A549 (cell line): ENCODE results near the gene AP1M1. TPM values are rescaled to one million over a fixed set of nuclear protein-coding genes. Genes with fewer than 3 reads are reported as not detected.

Source experiments
- ATAC-seq, 2 experiments: fragments of 200-7000 bp in 1 of 2; fragments of >200 bp in 1 of 2; cut with Nextera tagmentation in 1 of 2; cut with Tn5 transposase in 1 of 2; 3 replicates each; pipeline versions ENCODE4 v1.8.0 to v1.9.1; 2018 to 2020; ENCODE audit warnings: mild to moderate bottlenecking in 1 of 2, moderate library complexity in 1 of 2
- CTCF ChIA-PET: fragments of 300-600 bp; sonication (Branson Sonifier 250); formaldehyde crosslinking; extraction: SDS; loops from one replicate; lab custom pipeline; 2021; ENCODE audit warnings: antibody characterized with exemption, inconsistent platforms; lab: Yijun Ruan, JAX
- POLR2A ChIA-PET: fragments of 350-600 bp; formaldehyde crosslinking; extraction: SDS; loops from one replicate; lab custom pipeline; 2021; ENCODE audit warnings: antibody characterized with exemption, inconsistent platforms; lab: Yijun Ruan, JAX
- DNase-seq, 2 experiments: peaks; one replicate each; pipeline versions ENCODE4 v3.0.0 to v3.0.0-alpha.2; 2011 to 2016; ENCODE audit warnings: low read depth in 1 of 2, low spot score in 1 of 2
- FAIRE-seq: peaks from 2 replicates; lab custom pipeline; 2011; peaks lifted over from hg19 to GRCh38; lab: Jason Lieb, UNC
- H3K27ac ChIP-seq, 2 experiments: fragments of >200 bp; sonication (Bioruptor Twin); formaldehyde crosslinking; 3 replicates each; pipeline ENCODE4 v1.5.1; 2016 to 2017
- H3K4me1 ChIP-seq: fragments of >200 bp; sonication (Bioruptor Twin); formaldehyde crosslinking; 3 replicates; pipeline ENCODE4 v1.6.1; 2016
- H3K4me2 ChIP-seq: fragments of >200 bp; sonication (Bioruptor Twin); formaldehyde crosslinking; 3 replicates; pipeline ENCODE4 v1.6.1; 2016
- H3K4me3 ChIP-seq: fragments of >200 bp; sonication (Bioruptor Twin); formaldehyde crosslinking; 3 replicates; pipeline ENCODE4 v1.5.1; 2016
- H3K9me3 ChIP-seq: fragments of >200 bp; sonication (Bioruptor Twin); formaldehyde crosslinking; 3 replicates; pipeline ENCODE4 v1.6.1; 2016
- ATOH8 ChIP-seq: fragments of 250-450 bp; sonication (Bioruptor Pico); IDR thresholded peaks from 2 replicates; pipeline ENCODE4 v1.5.0; 2020; ENCODE audit warnings: low read depth, mild to moderate bottlenecking, moderate library complexity
- CBX2 ChIP-seq: fragments of 200-600 bp; sonication (generic); IDR thresholded peaks from 2 replicates; pipeline ENCODE4 v1.6.1; 2016; ENCODE audit warnings: low read depth, mild to moderate bottlenecking, borderline replicate concordance
- CHD2 ChIP-seq: fragments of 150-350 bp; IDR thresholded peaks from 2 replicates; pipeline ENCODE4 v1.6.1; 2014; ENCODE audit warnings: low read length; ENCODE audit not compliant: partially characterized antibody
- E2F6 ChIP-seq: IDR thresholded peaks from 2 replicates; pipeline ENCODE4 v1.6.1; 2012; ENCODE audit warnings: low read depth, borderline replicate concordance
- EP300 ChIP-seq, 2 experiments: fragments of >200 bp; sonication (Bioruptor Twin); formaldehyde crosslinking; IDR thresholded peaks; 2 replicates in 1 of 2; 3 replicates in 1 of 2; pipeline ENCODE4 v1.6.1; 2016 to 2017
- ESRRA ChIP-seq: fragments of 150-350 bp; IDR thresholded peaks from 2 replicates; pipeline ENCODE4 v1.6.1; 2014; ENCODE audit warnings: mild to moderate bottlenecking, low read length, borderline replicate concordance
- FOXS1 ChIP-seq: fragments of 250-450 bp; sonication (Bioruptor Pico); IDR thresholded peaks from 2 replicates; pipeline ENCODE4 v1.5.0; 2020; ENCODE audit warnings: mild to moderate bottlenecking, moderate library complexity
- HDAC2 ChIP-seq: fragments of 200-600 bp; sonication (generic); IDR thresholded peaks from 2 replicates; pipeline ENCODE4 v1.6.1; 2016
- HEYL ChIP-seq: fragments of 250-450 bp; sonication (Bioruptor Pico); IDR thresholded peaks from 2 replicates; pipeline ENCODE4 v1.8.0; 2021; ENCODE audit warnings: mild to moderate bottlenecking, moderate library complexity
- HOXA7 ChIP-seq: fragments of 250-450 bp; sonication (Bioruptor Pico); IDR thresholded peaks from 2 replicates; pipeline ENCODE4 v1.5.0; 2020; ENCODE audit warnings: mild to moderate bottlenecking, moderate library complexity
- JUN ChIP-seq, 2 experiments: fragments of >200 bp; sonication (Bioruptor Twin); formaldehyde crosslinking; IDR thresholded peaks; 2 replicates in 1 of 2; 3 replicates in 1 of 2; pipeline ENCODE4 v1.6.1; 2016 to 2017
- KDM5A ChIP-seq: fragments of 200-600 bp; sonication (generic); IDR thresholded peaks from 2 replicates; pipeline ENCODE4 v1.6.1; 2016; ENCODE audit warnings: antibody characterized with exemption, mild to moderate bottlenecking
- PHF8 ChIP-seq: fragments of 200-600 bp; sonication (generic); IDR thresholded peaks from 2 replicates; pipeline ENCODE4 v1.6.1; 2016; ENCODE audit warnings: low read depth, mild to moderate bottlenecking, antibody characterized with exemption, moderate library complexity, borderline replicate concordance
- POLR2A ChIP-seq: IDR thresholded peaks from 2 replicates; pipeline ENCODE4 v1.6.1; 2012; ENCODE audit warnings: mild to moderate bottlenecking, low read length
- REST ChIP-seq: fragments of 200-600 bp; sonication (generic); IDR thresholded peaks from 2 replicates; pipeline ENCODE4 v1.6.1; 2016; ENCODE audit warnings: antibody characterized with exemption, mild to moderate bottlenecking, moderate library complexity
- SMC3 ChIP-seq: fragments of >200 bp; sonication (Bioruptor Twin); formaldehyde crosslinking; IDR thresholded peaks from 3 replicates; pipeline ENCODE4 v1.6.1; 2018; ENCODE audit warnings: inconsistent platforms
- TP53 ChIP-seq: fragments of 250-450 bp; sonication (Bioruptor Pico); IDR thresholded peaks from 2 replicates; pipeline ENCODE4 v1.5.0; 2021; ENCODE audit warnings: mild to moderate bottlenecking, moderate library complexity
- ZFP36 ChIP-seq: fragments of 450-650 bp; IDR thresholded peaks from 2 replicates; pipeline ENCODE4 v1.6.1; 2014; ENCODE audit warnings: borderline replicate concordance; ENCODE audit not compliant: partially characterized antibody
- WGBS: methylation state at CpG from one replicate; pipeline ENCODE4 v1.1.6; 2017; ENCODE audit errors: missing lambda C conversion rate; 5-methylcytosine and 5-hydroxymethylcytosine counted together
- polyA minus RNA-seq: library from RNA; depleted of rRNA, polyadenylated mRNA; stranded (reverse); fragments of >200 nt; gene quantifications from 2 replicates; pipeline ENCODE4 v1.2.3, GENCODE V29; 2011; rRNA and poly(A)+ RNA removed
- polyA plus RNA-seq, 4 experiments: library from polyadenylated mRNA; depleted of rRNA in 3 of 4; stranded (reverse); fragments of >200 nt; fragmentation: RNase III in 1 of 4; extraction: RNeasy Plus Mini Kit Qiagen cat#74134 plus additional on column Dnase treatment in 1 of 4; gene quantifications; 2 replicates in 3 of 4; 3 replicates in 1 of 4; pipeline ENCODE4 v1.2.3, GENCODE V29; 2011 to 2017
- TF ChIP-seq, protein P1 (sequence below): IDR thresholded peaks from 2 replicates; pipeline ENCODE4 v1.6.1; 2012

Gene AP1M1
- polyA plus RNA-seq (2011; rRNA removed), result 37.8 and 42.5 TPM in 2 replicates
- polyA plus RNA-seq (2012; cell fraction: cytosol; rRNA removed), result 73.9 and 92.0 TPM in 2 replicates
- 105 and 138 TPM in 2 replicates for polyA plus RNA-seq (2012; cell fraction: nucleus; rRNA removed)
- polyA plus RNA-seq (2017; fragmentation: RNase III; extraction: RNeasy Plus Mini Kit Qiagen cat#74134 plus additional on column Dnase treatment), result 63.0 to 68.0 TPM (median 63.6 TPM) in 3 replicates
- 39.7 and 69.8 TPM in 2 replicates for polyA minus RNA-seq

- FAIRE-seq, result no peak
- TF ChIP-seq, protein P1, sequence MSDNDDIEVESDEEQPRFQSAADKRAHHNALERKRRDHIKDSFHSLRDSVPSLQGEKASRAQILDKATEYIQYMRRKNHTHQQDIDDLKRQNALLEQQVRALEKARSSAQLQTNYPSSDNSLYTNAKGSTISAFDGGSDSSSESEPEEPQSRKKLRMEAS, result peak; percentile 54; the same call in 1 of the 2 replicates
- TF ChIP-seq JUN (IDR thresholded peaks at IDR 0.05) (peak in 1 of 2 experiments; percentile 80; a peak in 2 of 5 replicates), POLR2A (peak; percentile 54; the same call in 1 of the 2 replicates), EP300 (IDR thresholded peaks at IDR 0.05) (no peak), PHF8 (peak; percentile 72; the same call in 1 of the 2 replicates), KDM5A (no peak), ZFP36 (no peak), E2F6 (peak; percentile 58; the same call in 1 of the 2 replicates)
- POLR2A ChIA-PET, result interaction anchor here (0.8 to 1.4 kb wide), 3 partner anchors 13 to 361 kb away, joined by 3 to 6 read pairs (median 3); partner anchors contain the start of gene FAM32A
- CTCF ChIA-PET, result interaction anchor here (0.8 to 1.7 kb wide), 3 partner anchors 9 to 568 kb away, joined by 3 to 4 read pairs (median 4); no protein-coding TSS in a partner anchor
- Histone ChIP-seq H3K4me2 (peak within 1 kb of the TSS; percentile 98), H3K9me3 (no peaks in the 10 kb centered on the region), H3K4me1 (peaks cover 27% of the 10 kb centered on the region), H3K4me3 (peak within 1 kb of the TSS; percentile 88), H3K27ac (peak within 1 kb of the TSS; percentile 96 to 98)
- peak; percentile 97 for ATAC-seq
- under 1% methylated on average over 14 of the region's 65 CpGs for WGBS
- peak; percentile 93 to 97 for DNase-seq
Observed at GRCh38 chr19:16197622-16198369, at the start of gene AP1M1. TSS of gene AP1M1 (plus strand) at chr19:16197911. CDS start at chr19:16198027, 116 bp downstream.

DNA sequence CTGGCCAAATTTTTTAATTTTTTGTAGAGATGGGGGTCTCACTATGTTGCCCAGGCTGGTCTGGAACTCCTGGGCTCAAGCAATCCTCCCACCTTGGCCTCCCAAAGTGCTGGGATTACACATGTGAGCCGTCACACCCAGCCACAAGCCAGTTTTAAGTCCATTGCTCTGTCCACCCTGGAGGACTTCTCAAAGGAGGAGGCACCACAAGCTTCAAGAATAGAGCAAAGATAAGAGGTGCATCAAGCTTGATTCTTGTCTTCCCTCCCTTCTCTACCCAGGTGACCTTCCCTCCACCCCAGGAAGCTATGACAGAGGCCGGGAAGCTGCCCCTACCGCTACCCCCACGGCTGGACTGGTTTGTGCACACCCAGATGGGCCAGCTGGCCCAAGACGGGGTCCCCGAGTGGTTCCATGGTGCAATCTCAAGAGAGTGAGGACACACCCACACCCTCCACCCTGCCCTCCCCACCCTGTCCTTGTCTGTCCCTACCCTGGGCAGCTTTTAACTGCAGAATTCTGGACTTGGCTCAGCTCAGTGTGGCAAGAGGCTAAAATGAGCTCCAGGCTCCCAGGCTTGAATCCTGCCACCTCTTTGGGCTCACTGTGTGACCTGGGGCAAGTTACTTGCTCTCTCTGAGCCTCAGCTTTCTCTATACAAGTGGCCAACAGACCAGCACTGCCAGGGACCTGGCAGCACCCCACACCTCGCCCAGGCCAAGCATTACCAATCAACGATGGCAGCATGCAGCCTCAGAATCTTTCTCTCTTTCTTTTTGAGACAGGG is 49.1 kb upstream of the AP1M1 start:
- H3K4me2 ChIP-seq, result no peak overlapping the region
- FAIRE-seq (no peak), ATAC-seq (peak in 1 of 2 experiments; percentile 19; a peak in 1 of 6 replicates), DNase-seq (no peak)
- TF ChIP-seq FOXS1 (CRISPR knock-in tag), result no peak
- TF ChIP-seq HDAC2, result no peak
- no peak for TF ChIP-seq SMC3
- TF ChIP-seq CHD2, result no peak
- TF ChIP-seq REST, result no peak
- no peak for TF ChIP-seq POLR2A
- no peak for TF ChIP-seq ATOH8 (CRISPR knock-in tag)
- TF ChIP-seq TP53 (CRISPR knock-in tag), result no peak
- no peak for TF ChIP-seq ESRRA
- TF ChIP-seq EP300 (IDR thresholded peaks at IDR 0.05), result no peak
- TF ChIP-seq HOXA7 (CRISPR knock-in tag), result no peak
- no peak for TF ChIP-seq HEYL
- TF ChIP-seq CBX2, result no peak
- TF ChIP-seq, protein P1, result no peak
- WGBS, result 47% methylated on average over 6 of the region's 8 CpGs
- ChIA-PET CTCF (interaction anchor here (1.0 to 1.3 kb wide), 2 partner anchors 21 to 34 kb away, joined by 3 read pairs; no protein-coding TSS in a partner anchor), POLR2A (no interaction called here)
- no peak overlapping the region for H3K27ac ChIP-seq
- no peak overlapping the region for H3K4me3 ChIP-seq
- no peaks in the 10 kb centered on the region for H3K9me3 ChIP-seq
- H3K4me1 ChIP-seq, result no peaks in the 10 kb centered on the region
